ENCODE data around the gene PPM1J. TPM values are rescaled to one million over a fixed set of nuclear protein-coding genes. Genes with fewer than 3 reads are reported as not detected.

PPM1J gene
- total RNA-seq, 2 experiments from 2014 or later, result 0.74 to 1.0 TPM

GRCh38 chr1:112674986-112675727 lies 40.0 kb downstream of the PPM1J start:
- DNase-seq, result peak; percentile 46

DNA sequence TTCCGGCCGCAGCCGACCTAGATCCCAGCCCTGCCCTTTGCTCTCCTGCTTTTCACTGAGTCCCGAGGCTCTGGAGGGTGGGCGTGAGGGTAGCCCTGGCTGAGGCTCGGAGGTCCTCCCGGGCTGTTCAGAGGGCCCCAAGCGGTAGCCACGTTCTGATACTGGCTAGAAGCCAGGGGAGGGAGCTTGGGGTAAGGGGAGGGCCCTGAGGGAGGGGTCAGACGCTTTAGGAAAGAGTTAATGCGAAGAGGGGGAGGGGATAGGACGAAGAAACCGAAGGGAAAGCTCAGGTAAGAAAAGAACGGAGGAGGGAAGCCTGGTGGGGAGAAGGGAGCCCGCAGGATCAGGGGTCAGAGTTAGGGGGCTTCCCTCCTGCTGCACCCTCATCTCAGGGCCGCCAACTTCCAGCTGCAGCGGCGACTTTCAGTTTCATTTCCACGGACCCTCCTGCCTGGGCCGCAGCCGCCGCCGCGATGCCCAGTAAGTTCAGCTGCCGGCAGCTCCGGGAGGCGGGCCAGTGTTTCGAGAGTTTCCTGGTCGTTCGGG lies 40.6 kb downstream of the PPM1J start, which contains the start of gene MOV10:
TSS of gene MOV10 (plus strand) at position 220 of the 546 bp plus-strand sequence. CDS start at position 474, 254 bp downstream.
- Mint-ChIP-seq H3K27me3 (ENCODE audit: low read depth) (no peaks in the 10 kb centered on the region), H3K4me3 (peak within 1 kb of the TSS; percentile 92), H3K36me3 (ENCODE audit: low read depth) (peaks cover 19% of the 10 kb centered on the region), H3K27ac (peak within 1 kb of the TSS; percentile 84), H3K9me3 (no peaks in the 10 kb centered on the region), H3K4me1 (ENCODE audit: low read depth) (peaks cover 38% of the 10 kb centered on the region)
- CTCF ChIA-PET, result interaction anchor here (0.5 to 2.9 kb wide), 6 partner anchors 34 to 208 kb away, joined by 3 to 11 read pairs (median 6); partner anchors contain the start of gene ST7L
- DNase-seq, result peak; percentile 60
- intact Hi-C loops (cut with micrococcal nuclease), result loop anchor here (1.0 to 10.0 kb wide), 4 partner anchors 26 to 170 kb away; partner anchors contain the start of gene WNT2B

More at GRCh38 chr1:112674986-112675727, 40.0 kb downstream of the PPM1J start:
- H3K27ac Mint-ChIP-seq, result peak overlapping the region; percentile 84
- peak overlapping the region; percentile 92 for H3K4me3 Mint-ChIP-seq
- H3K4me1 Mint-ChIP-seq (ENCODE audit: low read depth), result peaks cover 37% of the 10 kb centered on the region
- intact Hi-C loops (cut with micrococcal nuclease), result loop anchor here (1.0 to 10.0 kb wide), 4 partner anchors 25 to 170 kb away; partner anchors contain the start of gene WNT2B
- no peaks in the 10 kb centered on the region for H3K9me3 Mint-ChIP-seq
- CTCF ChIA-PET, result interaction anchor here (0.9 to 2.9 kb wide), 5 partner anchors 33 to 209 kb away, joined by 3 to 11 read pairs (median 8); partner anchors contain the start of gene ST7L
- no peaks in the 10 kb centered on the region for H3K27me3 Mint-ChIP-seq (ENCODE audit: low read depth)
- peaks cover 12% of the 10 kb centered on the region for H3K36me3 Mint-ChIP-seq (ENCODE audit: low read depth)

DNA sequence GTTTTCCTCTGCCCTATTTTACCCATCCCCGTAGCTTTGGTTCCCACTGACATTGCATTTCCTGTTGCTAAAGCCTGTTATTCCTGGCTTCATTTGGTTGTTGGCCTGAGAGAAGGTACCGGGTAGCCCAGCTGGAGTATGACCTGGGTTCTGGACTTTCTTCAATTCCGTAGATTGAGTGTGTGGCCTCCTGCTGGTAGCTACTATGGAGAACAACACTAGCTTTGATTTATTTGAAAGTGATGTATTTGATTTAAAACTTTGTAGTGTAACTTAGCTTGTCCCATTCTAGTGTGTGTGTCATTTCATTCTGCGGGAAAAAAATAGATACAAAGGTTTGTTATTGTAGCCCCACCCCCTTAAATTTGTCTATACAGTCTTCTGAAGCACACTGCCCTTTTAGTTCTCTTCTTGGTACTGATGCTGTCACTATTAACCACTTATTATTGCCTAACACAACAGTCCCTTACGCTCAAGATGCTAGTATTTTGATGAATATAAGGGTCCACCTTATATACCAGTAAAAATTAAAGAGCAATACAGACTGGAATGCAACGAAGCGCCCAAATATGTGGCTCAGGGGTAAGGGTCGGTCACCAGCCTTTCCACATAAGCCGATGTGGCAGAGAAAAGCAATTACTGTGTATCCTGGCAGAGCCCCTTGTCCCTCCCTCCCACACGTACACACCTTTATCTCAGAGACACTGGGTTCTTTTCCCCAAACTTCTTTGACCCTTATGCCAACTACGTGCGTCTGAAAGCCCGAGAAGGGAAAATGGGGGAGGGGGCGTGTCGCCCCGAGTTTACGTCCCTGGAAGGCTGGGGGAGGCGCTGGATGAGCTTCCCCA lies 41.3 kb downstream of the PPM1J start:
- peaks cover 26% of the 10 kb centered on the region for H3K36me3 Mint-ChIP-seq (ENCODE audit: low read depth)
- H3K9me3 Mint-ChIP-seq, result no peaks in the 10 kb centered on the region
- no peaks in the 10 kb centered on the region for H3K27me3 Mint-ChIP-seq (ENCODE audit: low read depth)
- H3K4me1 Mint-ChIP-seq (ENCODE audit: low read depth), result peaks cover 45% of the 10 kb centered on the region
- peak overlapping the region; percentile 84 for H3K27ac Mint-ChIP-seq
- H3K4me3 Mint-ChIP-seq, result peak overlapping the region; percentile 92
- DNase-seq, result peak; percentile 24
- intact Hi-C loops (cut with micrococcal nuclease), result loop anchor here (1.0 to 10.0 kb wide), 4 partner anchors 26 to 169 kb away; partner anchors contain the start of gene WNT2B
- CTCF ChIA-PET, result interaction anchor here (0.5 to 2.9 kb wide), 6 partner anchors 10 to 208 kb away, joined by 3 to 11 read pairs (median 7); no protein-coding TSS in a partner anchor

DNA sequence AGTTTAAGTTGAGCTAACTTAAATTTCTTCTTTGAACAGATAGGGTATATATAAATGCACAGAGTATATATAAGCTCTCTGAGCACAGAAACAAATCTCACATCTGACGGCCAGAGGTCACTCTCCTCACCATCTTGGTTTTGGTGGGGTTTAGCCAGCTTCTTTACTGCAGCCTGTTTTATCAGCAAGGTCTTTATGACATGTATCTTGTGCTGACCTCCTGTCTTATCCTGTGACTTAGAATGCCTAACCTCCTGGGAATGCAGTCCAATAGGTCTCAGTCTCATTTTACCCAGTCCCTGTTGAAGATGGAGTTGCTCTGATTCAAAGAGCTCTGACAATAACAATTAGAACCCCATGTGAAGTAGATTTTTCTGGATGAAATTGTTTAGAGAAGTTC lies 42.3 kb downstream of the PPM1J start:
- Mint-ChIP-seq H3K36me3 (ENCODE audit: low read depth) (peaks cover 33% of the 10 kb centered on the region), H3K27me3 (ENCODE audit: low read depth) (no peaks in the 10 kb centered on the region), H3K27ac (no peak overlapping the region), H3K4me1 (ENCODE audit: low read depth) (peaks cover 47% of the 10 kb centered on the region), H3K4me3 (no peak overlapping the region), H3K9me3 (no peaks in the 10 kb centered on the region)
- CTCF ChIA-PET, result interaction anchor here (1.1 to 2.2 kb wide), 5 partner anchors 9 to 207 kb away, joined by 3 to 11 read pairs (median 5); no protein-coding TSS in a partner anchor
- DNase-seq, result no peak
- intact Hi-C loops (cut with micrococcal nuclease), result loop anchor here (10.0 kb wide), 1 partner anchor 168 kb away; the partner anchor contains the start of gene WNT2B

- H3K27ac Mint-ChIP-seq, result no peak overlapping the region
- H3K36me3 Mint-ChIP-seq (ENCODE audit: low read depth), result peaks cover 39% of the 10 kb centered on the region
- CTCF ChIA-PET, result interaction anchor here (0.5 to 1.3 kb wide), 2 partner anchors 10 to 590 kb away, joined by 3 to 5 read pairs; no protein-coding TSS in a partner anchor
- no peak for DNase-seq
- H3K27me3 Mint-ChIP-seq (ENCODE audit: low read depth), result no peaks in the 10 kb centered on the region
- H3K4me3 Mint-ChIP-seq, result no peak overlapping the region
- intact Hi-C loops (cut with micrococcal nuclease), result loop anchor here (10.0 kb wide), 1 partner anchor 167 kb away; the partner anchor contains the start of gene WNT2B
- peaks cover 48% of the 10 kb centered on the region for H3K4me1 Mint-ChIP-seq (ENCODE audit: low read depth)
- H3K9me3 Mint-ChIP-seq, result no peaks in the 10 kb centered on the region
Observed at GRCh38 chr1:112672009-112672408, 43.1 kb downstream of the PPM1J start.

- H3K36me3 Mint-ChIP-seq (ENCODE audit: low read depth), result peaks cover 64% of the 10 kb centered on the region
- no peaks in the 10 kb centered on the region for H3K9me3 Mint-ChIP-seq
- H3K27me3 Mint-ChIP-seq (ENCODE audit: low read depth), result no peaks in the 10 kb centered on the region
- peaks cover 33% of the 10 kb centered on the region for H3K4me1 Mint-ChIP-seq (ENCODE audit: low read depth)
- H3K27ac Mint-ChIP-seq, result peak overlapping the region; percentile 67
- CTCF ChIA-PET, result no interaction called here
- DNase-seq, result no peak
- no peak overlapping the region for H3K4me3 Mint-ChIP-seq
- intact Hi-C loops (cut with micrococcal nuclease), result loop anchor here (1.0 to 5.0 kb wide), 3 partner anchors 47 to 1205 kb away; partner anchors contain the start of genes PTPN22 and SLC16A1
Observed at GRCh38 chr1:112666946-112667345, 48.2 kb downstream of the PPM1J start.

- no peaks in the 10 kb centered on the region for H3K9me3 Mint-ChIP-seq
- no peaks in the 10 kb centered on the region for H3K27me3 Mint-ChIP-seq (ENCODE audit: low read depth)
- H3K4me1 Mint-ChIP-seq (ENCODE audit: low read depth), result peaks cover 33% of the 10 kb centered on the region
- intact Hi-C loops (cut with micrococcal nuclease), result loop anchor here (5.0 kb wide), 2 partner anchors 291 to 1206 kb away; partner anchors contain the start of genes PTPN22 and SLC16A1
- CTCF ChIA-PET, result no interaction called here
- H3K36me3 Mint-ChIP-seq (ENCODE audit: low read depth), result peaks cover 67% of the 10 kb centered on the region
- peak overlapping the region; percentile 25 for H3K27ac Mint-ChIP-seq
- no peak overlapping the region for H3K4me3 Mint-ChIP-seq
- no peak for DNase-seq
Observed at GRCh38 chr1:112665857-112666256, 49.3 kb downstream of the PPM1J start.

Other genes with a start within 250 kb of the PPM1J start
- gene WNT2B, start 206.4 kb downstream of the PPM1J start, total RNA-seq, result under 1 TPM in 1 of 2 experiments, not detected in 1; 0.12 TPM
- 10 to 100 TPM; 12.1 to 16.4 TPM for gene ST7L, start 96.2 kb downstream of the PPM1J start, total RNA-seq
- 100 to 1,000 TPM; 231 to 242 TPM for gene CAPZA1, start 95.5 kb downstream of the PPM1J start, total RNA-seq
- 10 to 100 TPM; 46.0 to 48.8 TPM for gene MOV10, start 40.7 kb downstream of the PPM1J start, total RNA-seq
- gene RHOC, start 8.2 kb downstream of the PPM1J start, total RNA-seq, result 10 to 100 TPM; 36.3 to 37.3 TPM
- 10 to 100 TPM; 56.3 to 57.5 TPM for gene SLC16A1, start 240.9 kb upstream of the PPM1J start, total RNA-seq